ENCODE data around the gene AADAT. TPM values are rescaled to one million over a fixed set of nuclear protein-coding genes. Genes with fewer than 3 reads are reported as not detected.

Gene AADAT
- total RNA-seq, 3 donors from 2014 or later (not counting 1 experiment from before 2014, with no cell fraction given), result not detected

DNA sequence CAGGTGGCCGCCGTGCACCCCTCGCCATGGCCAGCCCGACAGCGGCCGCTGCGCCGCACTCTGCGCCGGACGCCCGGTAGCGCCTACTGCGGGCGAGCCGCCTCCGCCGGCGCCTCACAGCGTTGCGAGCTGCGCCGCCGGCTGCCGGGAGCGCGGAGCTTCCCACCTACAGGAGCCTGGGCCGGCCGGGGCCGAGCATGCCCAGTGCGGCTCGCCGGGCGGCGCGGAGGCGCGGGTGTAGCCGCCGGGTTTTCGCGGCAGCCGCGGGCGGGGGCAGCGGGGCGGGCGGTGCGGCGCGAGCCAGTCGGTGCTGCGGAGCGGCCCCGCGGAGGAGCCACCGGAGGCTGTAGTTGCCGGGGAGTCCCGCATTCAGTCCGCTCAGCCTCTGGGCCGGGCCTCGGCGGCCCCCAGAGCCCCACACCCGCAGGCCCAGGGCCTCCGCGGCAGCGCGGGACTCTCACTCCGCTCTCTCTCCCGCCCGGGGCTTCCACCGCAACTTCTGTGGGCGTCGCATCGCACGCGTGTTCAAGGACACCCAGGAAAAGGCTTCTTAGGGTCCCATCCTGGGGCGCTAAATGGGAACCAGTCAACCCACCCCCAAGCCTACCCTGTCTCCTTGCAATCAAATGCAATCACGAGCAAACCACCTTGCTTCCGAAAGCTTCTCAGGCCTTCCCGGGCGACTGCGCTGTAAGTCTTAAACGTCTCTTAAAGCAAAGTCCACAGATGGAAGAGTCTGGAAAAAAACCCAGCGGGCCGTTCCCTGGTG lies 63.3 kb downstream of the AADAT start, which contains the start of gene MFAP3L:
TSS of gene MFAP3L (minus strand) at position 143 of the 769 bp plus-strand sequence. CDS start 20,518 bp downstream, outside the sequence.
- H3K4me1 ChIP-seq (ENCODE audit: control insufficient read depth, insufficient read depth, low read length), result peaks cover 10% of the 10 kb centered on the region
- Mint-ChIP-seq H3K4me3 (peak within 1 kb of the TSS; percentile 94), H3K9me3 (no peaks in the 10 kb centered on the region), H3K27me3 (ENCODE audit: low read depth in 2 of 2) (peaks cover 7 to 17% of the 10 kb centered on the region in 2 donors), H3K4me1 (peaks cover 14 to 16% of the 10 kb centered on the region in 2 donors), H3K27ac (peak within 1 kb of the TSS; percentile 82 to 86), H3K36me3 (no peaks in the 10 kb centered on the region)
- no peaks in the 10 kb centered on the region for H3K36me3 ChIP-seq (ENCODE audit: control insufficient read depth, insufficient read depth, low read length)
- H3K27me3 ChIP-seq (ENCODE audit: control insufficient read depth, insufficient read depth, low read length), result peaks cover 9% of the 10 kb centered on the region
- under 1% methylated on average over 86 of the region's 86 CpGs for WGBS (ENCODE audit: insufficient coverage)
- H3K4me3 ChIP-seq (ENCODE audit: low read length), result peak within 1 kb of the TSS; percentile 90
- peak within 1 kb of the TSS; percentile 64 for H3K27ac ChIP-seq (ENCODE audit: low read length)
- TF ChIP-seq, protein P1, sequence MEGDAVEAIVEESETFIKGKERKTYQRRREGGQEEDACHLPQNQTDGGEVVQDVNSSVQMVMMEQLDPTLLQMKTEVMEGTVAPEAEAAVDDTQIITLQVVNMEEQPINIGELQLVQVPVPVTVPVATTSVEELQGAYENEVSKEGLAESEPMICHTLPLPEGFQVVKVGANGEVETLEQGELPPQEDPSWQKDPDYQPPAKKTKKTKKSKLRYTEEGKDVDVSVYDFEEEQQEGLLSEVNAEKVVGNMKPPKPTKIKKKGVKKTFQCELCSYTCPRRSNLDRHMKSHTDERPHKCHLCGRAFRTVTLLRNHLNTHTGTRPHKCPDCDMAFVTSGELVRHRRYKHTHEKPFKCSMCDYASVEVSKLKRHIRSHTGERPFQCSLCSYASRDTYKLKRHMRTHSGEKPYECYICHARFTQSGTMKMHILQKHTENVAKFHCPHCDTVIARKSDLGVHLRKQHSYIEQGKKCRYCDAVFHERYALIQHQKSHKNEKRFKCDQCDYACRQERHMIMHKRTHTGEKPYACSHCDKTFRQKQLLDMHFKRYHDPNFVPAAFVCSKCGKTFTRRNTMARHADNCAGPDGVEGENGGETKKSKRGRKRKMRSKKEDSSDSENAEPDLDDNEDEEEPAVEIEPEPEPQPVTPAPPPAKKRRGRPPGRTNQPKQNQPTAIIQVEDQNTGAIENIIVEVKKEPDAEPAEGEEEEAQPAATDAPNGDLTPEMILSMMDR (IDR thresholded peaks at IDR 0.05), result no peak
- intact Hi-C loops (cut with micrococcal nuclease), result loop anchor here (5.0 to 10.0 kb wide), 3 partner anchors 414 to 1712 kb away; partner anchors contain the start of genes DDX60 and NEK1
- H3K9me3 ChIP-seq (ENCODE audit: control insufficient read depth, insufficient read depth, low read length), result no peaks in the 10 kb centered on the region
- peak; percentile 83 to 89 for DNase-seq
- peak; percentile 75 to 87 (median 83) for ATAC-seq

DNA sequence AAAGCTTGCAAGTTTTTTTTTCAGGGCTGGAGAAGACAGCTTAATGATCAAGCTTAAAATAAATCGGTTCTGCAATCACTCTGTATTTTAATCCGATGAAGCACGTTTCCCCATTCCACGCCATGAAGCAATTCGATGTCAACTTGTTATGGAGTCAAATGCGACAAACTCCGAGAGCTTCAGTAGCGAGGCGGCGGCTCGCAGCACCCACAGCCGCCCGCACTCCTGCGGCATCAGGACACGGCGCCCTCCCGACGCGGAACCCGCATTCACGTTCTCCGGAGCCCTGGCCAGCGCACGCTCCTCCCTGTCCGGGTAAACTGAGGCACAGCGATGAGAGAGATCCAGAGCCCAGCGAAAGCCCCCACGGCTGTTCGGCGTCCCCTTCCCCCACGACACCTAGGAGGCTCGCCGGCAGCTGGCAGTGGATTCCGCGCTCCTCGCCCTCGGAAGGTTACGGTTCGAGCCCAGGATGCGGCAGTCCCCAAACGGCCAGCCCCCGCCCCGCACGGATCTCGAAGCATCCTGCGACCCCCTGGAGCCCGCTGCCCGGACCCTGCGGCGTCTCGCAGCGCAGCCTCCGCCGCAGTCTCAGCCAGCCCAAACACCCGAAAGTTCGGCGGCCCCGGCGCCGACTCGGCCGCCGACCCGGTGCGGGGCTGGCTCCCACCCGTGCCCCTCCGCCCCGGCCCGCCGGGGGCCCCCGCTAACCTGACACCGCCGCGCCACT lies 64.1 kb downstream of the AADAT start:
- Mint-ChIP-seq H3K9me3 (no peaks in the 10 kb centered on the region), H3K27me3 (ENCODE audit: low read depth in 2 of 2) (peaks cover 3 to 18% of the 10 kb centered on the region in 2 donors), H3K4me1 (peaks cover 14 to 16% of the 10 kb centered on the region in 2 donors), H3K27ac (peak overlapping the region; percentile 47 to 65), H3K36me3 (no peaks in the 10 kb centered on the region), H3K4me3 (peak overlapping the region; percentile 90)
- H3K36me3 ChIP-seq (ENCODE audit: control insufficient read depth, insufficient read depth, low read length), result no peaks in the 10 kb centered on the region
- intact Hi-C loops (cut with micrococcal nuclease), result loop anchor here (5.0 to 10.0 kb wide), 3 partner anchors 413 to 1711 kb away; partner anchors contain the start of genes DDX60 and NEK1
- TF ChIP-seq, protein P1 (IDR thresholded peaks at IDR 0.05), result no peak
- no peaks in the 10 kb centered on the region for H3K9me3 ChIP-seq (ENCODE audit: control insufficient read depth, insufficient read depth, low read length)
- peaks cover 10% of the 10 kb centered on the region for H3K4me1 ChIP-seq (ENCODE audit: control insufficient read depth, insufficient read depth, low read length)
- WGBS (ENCODE audit: insufficient coverage), result 6% methylated on average over 74 of the region's 74 CpGs
- peak overlapping the region; percentile 46 for H3K4me3 ChIP-seq (ENCODE audit: low read length)
- DNase-seq, result peak; percentile 18 to 34
- H3K27me3 ChIP-seq (ENCODE audit: control insufficient read depth, insufficient read depth, low read length), result peaks cover 9% of the 10 kb centered on the region
- no peak overlapping the region for H3K27ac ChIP-seq (ENCODE audit: low read length)
- ATAC-seq, result no peak

DNA sequence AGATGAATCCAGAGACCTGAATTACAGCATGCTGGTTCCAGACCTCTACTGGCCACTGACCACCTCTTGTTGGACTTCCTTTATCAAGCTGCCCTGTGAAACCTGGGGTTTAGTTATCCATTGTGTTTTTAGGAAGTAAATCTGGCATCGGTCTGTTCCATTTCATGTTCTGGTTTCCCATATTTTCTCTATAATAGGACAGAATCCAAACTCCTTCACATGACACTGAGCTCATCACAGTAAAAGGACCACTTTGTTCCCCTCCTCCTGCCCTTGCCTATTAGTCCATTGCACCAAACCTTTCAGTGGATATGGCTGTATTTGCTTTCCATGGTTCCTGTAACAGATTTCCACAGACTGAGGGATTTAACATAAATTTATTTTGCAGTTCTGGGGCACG lies 67.5 kb downstream of the AADAT start:
- Mint-ChIP-seq H3K36me3 (no peaks in the 10 kb centered on the region), H3K9me3 (no peaks in the 10 kb centered on the region), H3K4me1 (peaks cover 7% of the 10 kb centered on the region in 2 donors), H3K4me3 (no peak overlapping the region), H3K27me3 (ENCODE audit: low read depth in 2 of 2) (peaks cover under 1 to 8% of the 10 kb centered on the region in 2 donors), H3K27ac (no peak overlapping the region)
- H3K27me3 ChIP-seq (ENCODE audit: control insufficient read depth, insufficient read depth, low read length), result peaks cover 6% of the 10 kb centered on the region
- DNase-seq (no peak), ATAC-seq (no peak)
- H3K4me3 ChIP-seq (ENCODE audit: low read length), result no peak overlapping the region
- intact Hi-C loops (cut with micrococcal nuclease), result loop anchor here (10.0 kb wide), 2 partner anchors 1017 to 1707 kb away; partner anchors contain the start of gene DDX60
- no peak overlapping the region for H3K27ac ChIP-seq (ENCODE audit: low read length)
- H3K9me3 ChIP-seq (ENCODE audit: control insufficient read depth, insufficient read depth, low read length), result no peaks in the 10 kb centered on the region
- TF ChIP-seq, protein P1 (IDR thresholded peaks at IDR 0.05), result no peak
- WGBS (ENCODE audit: insufficient coverage), result 87% methylated on average over 2 of the region's 2 CpGs
- H3K4me1 ChIP-seq (ENCODE audit: control insufficient read depth, insufficient read depth, low read length), result peaks cover 5% of the 10 kb centered on the region
- no peaks in the 10 kb centered on the region for H3K36me3 ChIP-seq (ENCODE audit: control insufficient read depth, insufficient read depth, low read length)
